T-helper 22 cell (primary cell): ENCODE results near the gene RAB7A.
"Not testable (repeated sequence)": the region's sequence is repeated elsewhere in the genome, so short reads cannot be mapped to it uniquely, and the experiment has no call there.

Experiments used
- DNase-seq: peaks from one replicate; pipeline ENCODE4 v3.0.0-alpha.2; 2020; ENCODE audit warnings: low read depth

RAB7A gene

DNA sequence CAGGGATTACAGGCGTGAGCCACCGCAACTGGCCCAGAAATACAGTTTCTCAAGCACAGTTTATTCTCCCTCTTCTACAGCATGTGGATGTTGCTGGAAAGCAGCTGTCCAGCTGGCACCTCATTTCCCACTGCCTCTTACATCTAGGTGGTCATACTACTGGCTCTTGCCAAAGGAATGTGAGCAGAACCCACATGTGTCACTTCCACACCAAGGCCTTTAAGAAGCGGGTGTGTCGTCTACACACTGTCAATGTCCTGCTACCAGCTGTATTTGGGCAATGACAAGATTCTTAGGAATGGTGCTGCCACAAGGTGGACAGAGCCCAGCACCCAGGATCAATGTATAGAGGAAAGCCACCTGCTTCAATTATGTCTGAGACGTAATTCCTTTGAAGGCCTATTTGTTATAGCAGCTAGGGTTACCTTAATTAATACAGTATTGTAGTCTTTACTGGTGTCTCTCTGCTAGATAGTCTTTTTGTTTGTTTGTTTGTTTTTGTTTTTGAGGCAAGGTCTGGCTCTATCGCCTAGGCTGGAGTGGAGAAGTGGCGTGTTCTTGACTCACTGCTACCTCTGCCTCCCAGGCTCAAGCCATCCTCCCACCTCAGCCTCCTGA is 15.1 kb upstream of the RAB7A start:
- no peak for DNase-seq

DNA sequence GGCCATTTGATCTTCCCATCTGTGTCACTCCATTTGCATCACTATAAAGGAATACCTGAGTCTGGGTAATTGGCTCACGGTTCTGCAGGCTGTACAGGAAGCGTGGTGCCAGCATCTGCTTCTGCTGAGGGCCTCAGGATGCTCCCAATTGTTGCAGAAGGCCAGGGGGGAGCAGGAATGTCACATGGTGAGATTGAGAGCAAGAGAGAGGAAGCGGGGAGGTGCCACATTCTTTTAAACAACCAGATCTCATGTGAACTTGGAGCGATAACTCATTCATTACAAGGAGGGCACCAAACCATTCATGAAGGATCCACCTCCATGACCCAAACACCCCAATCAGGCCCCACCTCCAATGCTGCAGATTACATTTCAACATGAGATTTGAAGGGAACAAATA is 13.1 kb upstream of the RAB7A start:
- DNase-seq, result no peak

DNA sequence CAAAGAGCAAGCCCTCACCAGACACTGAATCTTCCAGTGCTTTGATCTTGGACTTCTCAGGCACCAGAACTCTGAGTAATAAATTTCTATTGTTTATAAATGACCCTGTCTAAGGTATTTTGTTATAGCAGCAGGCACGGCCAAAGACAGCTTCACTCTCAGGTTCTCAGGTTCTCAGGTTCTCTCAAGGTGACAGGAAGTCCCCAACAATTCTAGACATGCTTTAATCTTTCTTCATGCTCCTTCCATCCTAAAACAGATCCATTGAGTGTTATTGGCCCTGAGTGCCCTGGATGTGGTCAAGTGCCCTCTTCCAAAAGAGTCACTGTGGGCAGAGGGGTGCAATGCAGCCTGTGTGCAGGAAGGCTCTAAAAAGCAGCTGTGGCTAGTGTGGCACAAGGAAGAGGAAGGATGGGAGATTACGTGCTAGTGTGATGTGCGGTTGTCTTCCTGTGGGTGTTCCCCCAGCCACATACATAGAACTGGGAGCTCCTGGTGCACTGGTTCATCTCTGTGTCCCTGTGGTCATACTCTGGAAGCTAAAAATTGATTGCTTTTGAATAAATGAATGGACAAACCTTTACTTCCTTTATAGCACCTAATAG is 11.0 kb upstream of the RAB7A start:
- DNase-seq, result no peak

DNA sequence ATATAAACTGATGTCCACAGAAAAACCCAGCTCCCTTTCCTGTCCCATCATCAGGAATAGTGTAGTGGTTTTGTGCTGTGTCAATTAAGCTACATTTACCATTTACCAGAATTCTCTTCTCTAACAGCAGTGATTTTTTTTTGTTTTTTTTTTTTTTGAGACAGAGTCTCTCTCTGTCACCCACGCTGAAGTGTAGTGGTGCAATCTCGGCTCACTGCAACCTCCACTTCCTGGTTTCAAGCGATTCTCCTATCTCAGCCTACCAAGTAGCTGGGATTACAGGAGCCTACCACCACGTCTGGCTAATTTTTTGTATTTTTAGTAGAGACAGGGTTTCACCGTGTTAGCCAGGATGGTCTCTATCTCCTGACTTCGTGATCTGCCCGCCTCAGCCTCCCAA is 7.1 kb upstream of the RAB7A start:
- DNase-seq, result not testable (repeated sequence)

DNA sequence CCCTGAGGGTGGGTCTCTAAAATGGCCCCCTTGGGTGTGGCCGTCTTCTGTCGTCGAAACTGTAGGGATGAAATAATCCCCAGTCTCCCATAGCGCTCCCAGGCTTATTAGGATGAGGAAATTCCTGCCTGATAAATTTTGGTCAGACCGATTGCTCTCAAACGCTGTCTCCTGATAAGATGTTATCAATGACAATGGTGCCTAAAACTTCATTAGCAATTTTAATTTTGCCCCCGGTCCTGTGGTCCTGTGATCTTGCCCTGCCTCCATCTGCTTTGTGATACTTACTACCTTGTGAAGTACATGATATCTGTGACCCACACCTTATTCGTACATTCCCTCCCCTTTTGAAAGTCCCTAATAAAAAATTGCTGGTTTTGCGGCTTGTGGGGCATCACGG is 5.1 kb upstream of the RAB7A start:
- no peak for DNase-seq

DNA sequence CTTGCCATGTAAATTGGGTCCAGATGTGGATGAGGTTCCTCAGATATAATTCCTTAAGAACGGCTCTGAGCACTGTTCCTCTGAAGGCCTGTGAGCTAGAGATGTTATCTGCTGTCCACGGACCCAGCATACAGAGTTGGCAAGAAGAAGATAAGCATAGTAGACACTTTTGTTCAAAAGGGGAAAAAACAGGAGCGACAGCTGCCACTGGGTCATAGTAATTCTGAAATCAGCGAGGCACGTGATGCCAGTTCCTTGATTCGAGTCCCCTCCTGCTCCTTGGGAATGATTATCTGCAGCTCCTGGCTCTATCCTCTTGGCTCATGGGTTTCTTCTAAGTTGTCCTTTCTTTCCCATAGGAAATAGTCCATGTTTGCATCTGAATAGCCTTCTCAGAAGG is 2.5 kb upstream of the RAB7A start:
- DNase-seq, result no peak

DNA sequence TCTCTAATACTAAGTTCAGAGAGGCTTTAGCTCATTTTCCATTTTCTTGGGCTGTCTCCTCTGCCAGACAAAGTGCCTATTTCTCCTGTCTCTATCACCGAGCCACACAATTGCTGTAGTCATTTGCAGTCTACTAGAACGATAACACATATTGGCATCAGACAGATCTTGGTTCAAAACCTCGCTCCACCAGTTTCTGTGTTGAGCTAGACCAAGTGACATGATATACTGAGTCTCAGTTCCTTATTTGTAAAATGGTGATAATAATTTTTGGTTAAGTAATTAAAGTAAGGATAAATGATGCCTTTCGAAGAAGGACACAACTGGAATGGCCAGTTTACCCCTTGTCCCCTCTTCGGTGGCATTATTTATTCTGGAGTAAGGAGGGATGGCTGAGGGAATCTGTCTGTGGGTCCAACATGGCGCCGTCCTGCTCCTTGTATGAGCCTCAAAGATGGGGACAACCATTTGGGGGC is 398 bp upstream of the RAB7A start:
- DNase-seq, result no peak

DNA sequence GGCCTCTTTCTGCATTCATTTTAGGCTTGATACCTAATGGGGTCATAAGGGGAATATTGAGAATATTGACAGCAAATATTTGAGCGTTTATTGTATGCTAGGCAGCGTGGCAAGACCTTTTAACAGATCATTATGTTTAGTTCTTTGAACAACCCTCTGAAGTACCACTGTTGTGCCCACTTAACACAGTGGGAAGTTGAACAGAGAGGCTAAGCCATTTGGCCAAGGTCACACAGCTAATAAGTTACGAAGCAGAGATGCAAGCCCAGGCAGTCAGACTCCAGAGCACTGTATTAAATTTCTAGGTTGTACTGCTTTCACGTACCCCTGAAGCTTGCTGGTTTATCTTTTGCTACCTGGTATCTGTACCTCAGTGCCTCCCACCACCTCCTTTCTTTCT is 1.1 kb downstream of the RAB7A start:
- DNase-seq, result no peak

DNA sequence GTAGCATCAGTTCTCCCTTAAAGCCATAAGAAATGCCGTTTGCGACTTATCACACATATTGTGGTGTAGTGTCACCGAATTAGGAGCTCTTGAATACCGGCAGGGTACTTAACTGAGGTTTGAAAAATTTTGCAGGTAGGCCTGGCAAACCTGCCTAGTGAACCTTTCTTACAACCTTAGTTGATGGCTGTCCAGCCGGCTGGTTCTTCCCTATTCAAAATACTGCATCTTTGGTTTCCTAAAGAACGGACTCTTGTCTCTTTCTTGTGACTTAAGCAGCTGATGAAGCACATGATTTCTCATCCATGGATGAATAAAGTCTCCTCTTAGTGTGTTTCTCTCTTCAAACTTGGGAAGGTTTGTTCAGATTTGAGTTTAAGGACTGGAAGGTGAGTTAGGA is 1.5 kb downstream of the RAB7A start:
- no peak for DNase-seq

DNA sequence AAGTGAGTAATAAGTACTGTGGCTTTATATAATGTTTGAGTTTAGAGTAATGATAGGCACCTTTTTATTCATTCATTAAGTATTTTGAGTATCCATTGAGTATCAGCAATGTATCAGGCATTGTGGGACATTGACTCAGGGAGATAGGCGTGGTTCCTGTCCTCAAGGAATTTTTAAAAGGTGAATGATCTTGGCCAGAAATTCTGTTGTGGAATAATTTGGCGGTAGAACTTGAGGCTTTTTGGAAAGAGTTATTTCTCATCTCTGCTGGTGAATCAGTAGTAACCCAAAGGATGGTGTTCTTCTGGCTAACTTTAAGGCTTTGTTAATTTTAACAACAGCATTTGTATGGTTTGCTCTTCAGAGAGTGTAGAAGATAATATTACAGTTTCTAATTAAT is 2.0 kb downstream of the RAB7A start:
- DNase-seq, result no peak

DNA sequence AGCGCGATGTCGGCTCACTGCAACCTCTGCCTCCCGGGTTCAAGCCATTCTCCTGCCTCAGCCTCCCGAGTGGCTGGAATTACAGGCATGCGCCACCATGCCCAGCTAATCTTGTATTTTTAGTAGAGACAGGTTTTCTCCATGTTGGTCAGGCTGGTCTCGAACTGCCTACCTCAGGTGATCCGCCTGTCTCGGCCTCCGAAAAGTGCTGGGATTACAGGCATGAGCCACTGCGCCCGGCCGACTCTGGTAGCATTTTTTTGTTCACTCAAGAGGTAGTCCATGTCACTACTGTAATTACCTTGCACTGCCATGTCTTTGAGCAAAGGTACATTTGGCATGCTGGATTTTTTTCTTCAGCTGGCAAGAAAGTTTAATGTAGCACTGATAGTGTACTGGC is 2.5 kb downstream of the RAB7A start:
- DNase-seq, result not testable (repeated sequence)

DNA sequence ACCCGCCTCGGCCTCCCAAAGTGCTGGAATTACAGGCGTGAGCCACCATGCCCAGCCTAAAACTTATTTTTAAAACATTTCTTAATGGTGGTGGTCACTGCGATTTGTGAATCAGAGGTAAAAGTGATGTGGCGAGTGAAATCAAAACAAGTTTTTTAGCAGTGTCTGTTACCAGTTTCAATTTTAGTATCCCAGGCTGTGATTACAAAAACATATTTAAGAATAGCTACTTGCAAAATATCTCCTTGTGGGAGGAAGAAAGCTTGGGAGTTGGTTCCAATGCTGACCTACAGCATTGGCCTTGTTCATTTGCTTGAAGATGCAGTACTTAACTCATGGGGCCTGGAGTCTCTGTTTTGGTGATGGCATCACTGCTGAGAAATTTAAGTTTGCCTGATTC is 4.5 kb downstream of the RAB7A start:
- DNase-seq, result no peak

DNA sequence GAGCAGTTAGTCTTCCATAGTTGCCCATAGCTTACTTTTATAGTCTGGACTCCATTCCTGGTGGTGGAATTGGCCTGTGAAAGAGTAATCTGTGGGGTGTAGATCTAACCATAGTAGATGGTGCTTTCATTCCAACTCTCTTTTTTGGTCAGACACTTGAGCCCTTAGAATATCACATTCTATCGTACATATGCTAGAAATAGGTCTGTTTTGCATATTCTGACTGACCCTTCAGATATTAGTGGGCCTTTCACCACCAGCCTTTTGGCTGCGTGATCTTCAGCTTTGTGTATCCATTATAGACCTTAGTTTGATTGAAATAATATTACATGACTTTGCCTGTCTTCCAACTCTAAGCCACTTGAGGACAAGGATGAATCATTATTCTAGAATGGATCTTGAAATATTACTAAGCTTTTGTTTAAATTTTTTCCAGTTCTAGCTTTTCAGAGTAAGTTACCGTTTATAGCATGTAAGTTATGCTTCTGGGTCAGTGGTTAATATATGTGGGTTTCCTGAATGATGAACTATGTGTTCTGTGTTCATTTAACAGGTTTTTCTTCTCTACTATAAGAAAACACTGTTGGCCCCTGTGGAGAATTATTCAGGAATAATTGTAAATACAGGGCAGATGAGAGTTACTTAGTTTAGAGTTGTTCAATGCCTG is 8.7 kb downstream of the RAB7A start:
- DNase-seq, result no peak

DNA sequence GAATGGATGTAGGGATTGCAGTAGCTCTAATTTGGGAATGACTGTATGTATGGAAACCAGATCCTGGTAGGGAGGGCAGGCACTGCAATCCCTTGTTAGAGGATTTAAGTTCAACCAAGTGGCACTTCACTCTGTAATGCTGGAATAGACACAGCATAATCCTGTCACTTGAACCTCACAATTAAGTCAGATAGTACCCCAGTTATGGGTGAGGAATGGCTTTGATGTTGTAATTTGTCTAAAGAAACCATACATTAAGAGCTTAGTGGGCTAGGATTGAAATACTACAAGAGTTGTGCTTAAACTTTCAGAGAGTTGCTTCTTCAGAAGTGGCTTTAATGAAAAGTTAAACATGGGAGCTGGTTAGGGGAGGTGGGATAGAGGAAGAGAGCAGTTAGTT is 9.3 kb downstream of the RAB7A start:
- no peak for DNase-seq

DNA sequence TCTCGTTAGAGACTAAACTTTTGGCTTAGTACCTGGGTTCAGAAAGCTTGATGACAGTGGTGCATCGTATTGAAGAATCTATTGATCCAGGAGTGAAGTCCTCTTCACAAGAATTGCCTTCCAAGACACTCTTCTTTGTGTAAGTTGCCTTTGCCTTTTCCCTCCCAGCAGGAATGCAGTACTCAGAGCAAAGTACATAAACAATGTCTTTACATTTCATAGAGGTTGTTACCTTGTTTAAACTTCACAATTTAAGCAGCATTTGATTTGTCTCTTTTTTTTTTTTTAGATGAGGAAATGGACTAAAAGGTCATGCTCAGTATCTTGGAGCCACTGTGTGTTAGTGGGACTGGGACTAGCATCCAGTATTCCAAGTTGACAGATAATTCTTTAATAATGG is 9.9 kb downstream of the RAB7A start:
- no peak for DNase-seq

DNA sequence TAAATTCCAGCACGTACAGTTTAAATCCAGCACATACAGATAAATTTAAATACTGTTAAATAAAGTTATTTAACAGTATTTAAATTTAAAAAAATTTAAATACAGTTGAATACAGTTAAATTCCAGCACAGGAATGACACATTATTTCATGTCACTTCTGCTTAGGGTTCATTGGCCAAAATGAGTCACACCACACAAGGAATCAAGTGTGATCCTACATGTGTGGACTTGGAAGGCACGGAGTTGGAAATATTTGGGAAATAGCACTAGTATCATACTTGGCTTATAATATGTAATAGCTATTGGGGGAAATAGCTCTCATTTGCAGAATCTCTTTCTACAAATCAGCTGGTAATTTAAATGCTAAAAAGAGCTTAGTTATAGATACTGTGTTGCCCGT is 10.6 kb downstream of the RAB7A start:
- no peak for DNase-seq

DNA sequence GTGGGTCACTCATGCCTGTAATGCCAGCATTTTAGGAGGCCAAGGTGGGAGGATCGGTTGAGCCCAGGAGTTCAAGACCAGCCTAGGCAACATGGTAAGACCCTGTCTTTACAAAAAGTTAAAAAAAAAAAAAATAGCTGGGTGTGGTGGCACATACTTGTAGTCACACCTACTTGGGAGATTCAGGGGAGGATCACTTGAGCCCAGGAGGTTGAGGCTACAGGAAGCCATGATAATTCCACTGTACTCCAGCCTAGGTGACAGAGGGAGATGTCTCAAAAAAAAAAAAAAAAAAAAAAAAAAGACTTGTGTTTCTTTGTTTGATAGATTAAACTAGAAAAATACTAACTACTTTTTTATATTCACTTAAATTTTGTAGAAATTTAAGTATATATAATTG is 14.6 kb downstream of the RAB7A start:
- no peak for DNase-seq

DNA sequence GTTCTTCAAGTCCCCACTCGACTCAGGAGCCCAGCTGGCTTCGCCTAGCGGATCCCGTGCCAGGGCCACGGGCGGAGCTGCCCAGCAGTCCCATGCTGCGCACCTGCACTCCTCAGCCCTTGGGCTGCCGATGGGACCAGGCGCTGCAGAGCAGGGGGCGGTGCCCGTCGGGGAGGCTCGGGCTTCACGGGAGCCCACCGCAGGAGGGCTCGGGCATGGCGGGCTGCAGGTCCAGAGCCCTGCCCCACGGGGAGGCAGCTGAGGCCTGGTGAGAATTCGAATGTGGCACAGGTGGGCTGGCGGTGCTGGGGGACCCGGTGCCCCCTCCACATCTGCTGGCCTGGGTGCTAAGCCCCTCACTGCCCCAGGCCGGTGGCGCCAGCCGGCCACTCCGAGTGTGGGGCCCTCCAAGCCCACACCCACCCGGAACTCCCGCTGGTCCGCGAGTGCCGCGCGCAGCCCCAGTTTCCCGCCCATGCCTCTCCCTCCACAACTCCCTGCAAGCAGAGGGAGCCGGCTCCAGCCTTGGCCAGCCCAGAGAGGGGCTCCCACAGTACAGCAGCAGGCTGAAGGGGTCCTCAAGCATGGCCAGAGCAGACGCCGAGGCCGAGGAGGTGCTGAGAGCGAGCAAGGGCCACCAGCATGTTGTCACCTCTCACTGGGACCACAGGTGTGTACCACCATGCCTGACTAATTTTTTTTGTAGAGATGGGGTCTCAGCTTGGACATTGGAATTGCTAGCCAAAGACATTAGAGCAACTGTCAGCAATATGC is 17.0 kb downstream of the RAB7A start:
- no peak for DNase-seq

DNA sequence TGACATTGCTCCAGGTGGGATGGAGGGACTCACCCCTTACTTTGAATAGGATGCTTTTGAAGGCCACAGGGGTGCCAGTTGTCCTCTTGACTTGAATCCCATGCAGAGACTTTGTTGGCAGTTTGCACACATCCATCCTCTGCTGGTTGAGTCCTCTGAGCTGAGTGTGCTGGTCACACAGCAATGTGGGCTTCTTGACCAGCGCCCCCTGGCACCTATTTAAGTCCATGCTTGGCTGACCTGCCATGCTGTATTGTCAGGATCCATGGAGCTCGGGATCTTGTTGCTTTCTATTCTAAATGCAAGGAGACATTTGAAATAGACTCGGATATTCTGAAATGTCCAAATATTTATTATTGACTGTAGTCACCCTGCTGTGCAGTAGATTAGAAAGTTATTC is 19.8 kb downstream of the RAB7A start:
- DNase-seq, result no peak

DNA sequence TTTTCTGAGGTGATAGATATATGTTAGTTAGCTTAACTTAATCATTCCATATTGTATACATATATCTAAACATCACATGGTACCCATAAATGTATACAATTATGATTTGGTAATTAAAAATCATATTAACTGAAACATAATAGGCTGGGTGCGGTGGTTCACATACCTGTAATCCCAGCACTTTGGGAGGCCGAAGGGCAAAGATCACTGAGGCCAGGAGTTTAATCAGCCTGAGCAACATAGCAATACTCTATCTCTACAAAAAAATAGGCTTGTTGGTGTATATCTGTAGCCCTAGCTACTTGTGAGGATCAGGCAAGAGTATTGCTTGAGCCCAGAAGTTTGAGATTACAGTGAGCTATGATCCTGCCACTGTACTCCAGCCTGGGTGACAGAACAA is 20.9 kb downstream of the RAB7A start:
- DNase-seq, result no peak

DNA sequence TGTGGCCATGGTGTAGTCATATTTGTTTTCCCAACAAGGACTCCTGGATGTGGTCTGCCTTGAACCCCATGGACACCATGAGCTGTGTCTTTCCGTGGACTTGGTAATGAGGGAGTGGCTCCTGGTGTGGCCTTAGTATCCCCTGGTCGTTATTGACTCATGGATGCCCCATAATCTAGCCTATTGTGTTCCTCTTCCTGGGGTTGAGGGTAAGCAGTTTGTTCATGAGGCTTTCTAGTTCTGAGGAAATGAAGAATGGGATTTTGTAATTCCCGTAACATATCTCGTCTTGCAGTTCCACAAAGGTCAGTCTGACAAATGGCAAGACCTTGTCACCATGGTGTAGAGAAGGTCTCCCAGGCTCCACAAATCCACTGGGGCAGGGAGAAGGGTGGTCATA is 22.6 kb downstream of the RAB7A start:
- DNase-seq, result no peak

DNA sequence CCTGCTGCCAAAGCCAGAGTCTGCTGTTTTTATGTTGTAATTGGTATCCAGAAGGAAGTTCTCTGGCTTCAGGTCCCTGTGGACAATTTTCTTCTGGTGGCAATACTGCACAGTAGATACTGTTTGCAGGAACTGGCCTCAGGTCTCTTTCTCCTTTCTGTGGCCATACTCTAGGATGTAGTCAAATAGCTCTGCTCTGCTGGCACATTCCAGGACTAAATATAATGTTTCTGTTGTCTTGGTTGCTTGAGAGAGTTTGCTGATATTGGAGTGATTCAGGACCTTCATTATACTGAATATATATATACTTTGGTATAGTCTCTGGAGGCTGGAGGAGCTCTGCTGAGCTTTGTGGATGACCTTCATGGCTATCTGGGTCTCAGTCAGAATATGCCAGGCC is 23.1 kb downstream of the RAB7A start:
- DNase-seq, result no peak

DNA sequence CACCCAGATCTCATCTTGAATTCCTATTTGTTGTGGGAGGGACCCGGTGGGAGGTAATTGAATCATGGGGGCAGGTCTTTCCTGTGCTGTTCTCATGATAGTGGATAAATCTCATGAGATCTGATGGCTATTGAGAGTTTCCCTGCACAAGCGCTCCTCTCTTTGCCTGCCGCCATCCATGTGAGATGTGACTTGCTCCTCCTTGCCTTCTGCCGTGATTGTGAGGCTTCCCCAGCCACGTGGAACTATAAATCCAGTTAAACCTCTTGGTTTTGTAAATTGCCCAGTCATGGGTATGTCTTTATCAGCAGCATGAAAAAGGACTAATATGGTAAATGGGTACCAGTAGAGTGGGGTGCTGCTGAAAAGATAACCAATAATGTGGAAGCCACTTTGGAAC is 23.6 kb downstream of the RAB7A start:
- not testable (repeated sequence) for DNase-seq
